ENCODE results near the gene STK32A.
A peak's percentile ranks its signal among the peaks of the same experiment; 100 is the strongest.
"Not testable (repeated sequence)": the region's sequence is repeated elsewhere in the genome, so short reads cannot be mapped to it uniquely, and the experiment has no call there.

The STK32A gene

DNA sequence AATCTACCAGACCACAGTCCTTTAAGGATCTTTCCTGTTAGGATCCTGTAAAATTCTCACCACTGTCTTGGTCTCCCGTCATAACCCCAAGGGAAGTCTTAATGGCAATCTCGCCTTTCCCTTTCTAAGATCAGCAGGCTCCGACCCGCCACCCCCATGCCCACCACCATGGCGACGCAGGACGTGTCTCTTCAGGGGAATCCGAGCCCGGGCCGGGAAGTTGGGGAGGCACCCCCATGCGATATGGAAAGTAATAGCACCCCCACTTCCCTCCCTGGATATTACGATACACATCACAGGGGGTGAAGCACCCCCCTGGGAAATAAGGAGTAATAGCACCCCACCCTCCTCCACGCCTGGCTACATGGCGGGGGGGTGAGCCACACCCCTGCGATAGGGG is 8.3 kb upstream of the STK32A start:
- peaks cover 8% of the 10 kb centered on the region for H3K27me3 Mint-ChIP-seq
- H3K36me3 Mint-ChIP-seq, result no peaks in the 10 kb centered on the region
- H3K4me3 Mint-ChIP-seq, result no peak overlapping the region
- no peaks in the 10 kb centered on the region for H3K9me3 Mint-ChIP-seq (ENCODE audit: low read depth)
- peaks cover 2% of the 10 kb centered on the region for H3K4me1 Mint-ChIP-seq (ENCODE audit: low read depth)
- H3K27ac Mint-ChIP-seq, result no peak overlapping the region

DNA sequence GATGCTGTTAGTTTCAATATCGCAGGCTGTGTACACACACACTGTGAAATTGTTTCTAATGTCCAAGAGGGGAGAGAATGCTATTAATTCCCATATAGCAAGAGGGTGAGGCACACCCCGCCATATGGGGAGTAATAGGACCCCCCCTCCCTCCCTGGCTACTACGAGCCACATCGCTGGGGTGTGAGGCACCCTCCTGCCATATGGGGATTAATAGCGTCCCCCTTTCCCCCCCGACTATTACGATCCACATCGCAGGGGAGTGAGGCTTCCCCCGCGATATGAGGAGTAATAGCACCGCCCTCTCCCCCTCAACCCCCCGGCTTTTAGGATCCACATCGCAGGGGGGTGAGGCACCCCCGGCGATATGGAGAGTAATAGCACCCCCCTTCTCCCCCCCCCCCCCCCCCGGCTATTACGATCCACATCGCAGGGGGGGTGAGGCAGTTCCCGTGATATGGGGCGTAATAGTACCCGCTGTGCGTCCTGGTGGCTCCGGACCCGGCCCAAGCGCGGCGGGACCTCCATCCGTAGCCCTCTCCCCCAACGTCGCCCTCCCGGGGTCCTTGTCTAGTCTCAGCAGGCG is 494 bp upstream of the STK32A start:
- no peaks in the 10 kb centered on the region for H3K36me3 Mint-ChIP-seq
- peaks cover 5% of the 10 kb centered on the region for H3K4me1 Mint-ChIP-seq (ENCODE audit: low read depth)
- H3K4me3 Mint-ChIP-seq, result peak overlapping the region; percentile 64
- no peak overlapping the region for H3K27ac Mint-ChIP-seq
- H3K9me3 Mint-ChIP-seq (ENCODE audit: low read depth), result no peaks in the 10 kb centered on the region
- peaks cover 42% of the 10 kb centered on the region for H3K27me3 Mint-ChIP-seq

DNA sequence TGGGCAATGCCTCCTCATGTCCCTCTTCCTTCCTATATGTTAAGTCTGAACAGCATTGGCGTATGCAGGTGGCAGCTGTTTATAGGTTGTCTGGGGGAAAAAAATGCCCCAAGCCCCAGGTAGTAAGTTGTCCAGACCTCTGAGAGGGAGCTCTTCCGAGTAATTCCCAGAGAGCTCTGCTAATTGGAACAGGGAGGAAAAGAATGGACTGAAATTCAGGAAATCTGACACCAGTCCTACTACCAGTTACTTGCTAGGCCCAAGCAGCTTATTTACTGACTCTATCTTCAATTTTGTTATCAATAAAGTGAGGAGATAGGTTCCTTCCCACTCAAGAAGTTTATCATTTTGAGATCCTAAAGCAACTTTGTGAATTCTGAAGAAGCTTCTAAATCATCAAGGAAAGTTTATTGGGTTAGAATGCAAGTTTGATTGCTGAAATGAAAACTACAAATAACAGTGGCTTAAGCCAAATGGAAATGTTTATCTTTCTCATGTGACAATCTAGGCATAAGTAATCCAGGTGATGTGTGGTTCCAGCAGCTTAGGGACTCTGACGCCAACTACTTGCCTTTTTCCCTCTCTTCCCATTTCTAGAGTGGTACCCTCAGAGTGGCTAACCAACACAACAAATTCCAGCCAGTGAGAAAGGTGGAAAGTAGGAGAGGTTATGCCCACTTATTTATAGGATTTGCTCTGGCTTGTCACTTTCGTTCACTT is 5.6 kb downstream of the STK32A start:
- Mint-ChIP-seq H3K9me3 (ENCODE audit: low read depth) (no peaks in the 10 kb centered on the region), H3K27me3 (peaks cover 17% of the 10 kb centered on the region)

DNA sequence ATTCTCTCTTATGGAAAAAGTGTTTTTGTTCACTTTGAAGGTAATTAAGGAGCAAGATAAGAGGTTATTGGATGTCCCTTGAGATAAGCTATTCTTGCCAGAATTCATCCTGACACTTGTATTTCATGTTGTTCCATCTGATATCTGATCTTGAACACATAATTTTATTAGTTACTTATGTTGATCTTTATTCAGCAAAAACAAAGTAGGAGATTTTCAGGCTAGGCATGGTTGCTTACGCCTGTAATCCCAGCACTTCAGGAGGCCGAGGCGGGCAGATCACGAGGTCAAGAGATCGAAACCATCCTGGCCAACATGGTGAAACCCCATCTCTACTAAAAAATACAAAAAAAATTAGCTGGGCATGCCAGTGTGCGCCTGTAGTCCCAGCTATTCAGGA is 8.4 kb downstream of the STK32A start:
- not testable (repeated sequence) for H3K4me3 Mint-ChIP-seq; H3K27me3 Mint-ChIP-seq; H3K9me3 Mint-ChIP-seq (ENCODE audit: low read depth); H3K4me1 Mint-ChIP-seq (ENCODE audit: low read depth); H3K27ac Mint-ChIP-seq; H3K36me3 Mint-ChIP-seq

More for the DNA sequence above, 5.6 kb downstream of the STK32A start:
- H3K4me3 Mint-ChIP-seq, result no peak overlapping the region
- no peaks in the 10 kb centered on the region for H3K36me3 Mint-ChIP-seq
- H3K27ac Mint-ChIP-seq, result no peak overlapping the region
- no peaks in the 10 kb centered on the region for H3K4me1 Mint-ChIP-seq (ENCODE audit: low read depth)

DNA sequence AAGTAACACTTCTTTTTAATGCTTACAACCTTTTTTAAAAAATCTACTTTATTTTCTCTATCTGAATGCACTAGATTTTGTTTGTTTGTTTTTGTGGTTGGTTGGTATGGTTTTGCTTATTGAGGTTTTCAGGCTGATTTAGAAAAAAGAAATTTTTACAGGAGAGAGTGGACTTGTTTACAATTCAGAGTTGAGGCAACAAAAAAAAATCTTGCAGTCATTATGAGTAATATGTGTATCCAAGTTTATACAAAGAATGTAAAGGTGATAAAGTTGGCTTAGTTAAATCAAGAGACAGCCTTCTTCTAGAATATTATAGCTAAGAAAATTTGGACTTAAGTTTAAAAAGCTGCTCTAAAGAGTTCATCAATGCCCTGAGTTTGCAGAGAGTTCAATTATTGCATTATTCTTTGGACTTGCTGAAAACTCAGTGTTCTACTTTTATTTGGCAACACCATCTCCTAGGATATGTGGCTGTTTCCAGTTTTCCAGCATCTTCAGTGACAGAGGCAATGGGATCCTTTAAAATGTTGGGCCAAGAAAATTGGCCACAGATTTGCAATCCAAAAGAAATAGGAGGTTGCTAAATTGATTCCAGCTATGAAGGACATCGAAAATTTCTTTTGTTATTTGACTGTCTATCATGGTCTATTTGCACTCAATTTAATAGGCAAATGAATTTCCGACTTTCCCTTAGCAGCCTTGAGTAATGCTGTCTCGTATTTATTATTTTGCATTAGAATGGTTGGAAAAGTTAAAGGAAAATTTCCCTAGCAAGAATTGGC is 10.7 kb downstream of the STK32A start:
- H3K4me3 Mint-ChIP-seq, result no peak overlapping the region
- H3K9me3 Mint-ChIP-seq (ENCODE audit: low read depth), result no peaks in the 10 kb centered on the region
- H3K4me1 Mint-ChIP-seq (ENCODE audit: low read depth), result no peaks in the 10 kb centered on the region
- H3K27ac Mint-ChIP-seq, result no peak overlapping the region
- peaks cover 2% of the 10 kb centered on the region for H3K27me3 Mint-ChIP-seq
- no peaks in the 10 kb centered on the region for H3K36me3 Mint-ChIP-seq

DNA sequence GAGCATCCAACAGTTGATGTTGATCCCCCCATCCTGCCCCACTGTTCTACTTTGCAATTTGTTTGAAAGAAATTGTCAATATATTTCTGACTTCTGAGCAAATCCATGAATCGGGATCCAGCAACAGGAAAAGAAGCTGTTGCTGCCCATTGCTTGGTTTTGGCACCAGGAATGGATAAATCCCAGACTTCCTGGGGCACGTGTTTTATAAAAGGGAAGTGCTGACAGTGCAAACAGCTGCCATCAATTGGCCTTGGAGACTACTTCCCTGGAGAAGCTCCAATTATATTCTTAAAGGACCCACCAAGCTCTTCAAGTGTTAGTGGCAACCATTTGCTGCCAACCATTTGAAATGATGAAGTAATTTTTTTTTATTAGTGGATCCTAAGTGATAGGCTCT is 13.7 kb downstream of the STK32A start:
- H3K4me1 Mint-ChIP-seq (ENCODE audit: low read depth), result no peaks in the 10 kb centered on the region
- no peaks in the 10 kb centered on the region for H3K9me3 Mint-ChIP-seq (ENCODE audit: low read depth)
- peaks cover 2% of the 10 kb centered on the region for H3K27me3 Mint-ChIP-seq
- no peak overlapping the region for H3K27ac Mint-ChIP-seq
- H3K36me3 Mint-ChIP-seq, result no peaks in the 10 kb centered on the region
- no peak overlapping the region for H3K4me3 Mint-ChIP-seq

DNA sequence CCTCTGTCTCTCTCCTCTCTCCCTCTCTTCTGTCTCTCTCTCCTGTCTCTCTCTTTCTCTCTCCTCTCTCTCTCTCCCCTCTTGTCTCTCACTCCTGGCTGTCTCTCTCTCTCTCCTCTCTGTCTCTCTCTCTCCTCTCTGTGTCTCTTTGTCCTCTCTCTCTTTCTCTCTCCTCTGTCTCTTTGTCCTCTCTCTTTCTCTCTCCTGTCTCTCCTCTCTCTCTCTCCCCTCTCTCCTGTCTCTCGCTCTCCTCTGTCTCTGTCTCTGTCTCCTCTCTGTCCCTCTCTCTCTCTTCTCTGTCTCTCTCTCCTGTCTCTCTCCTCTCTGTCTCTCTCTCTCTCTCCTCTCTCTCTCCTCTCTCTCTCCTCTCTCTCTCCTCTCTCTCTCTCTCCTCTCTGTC is 25.0 kb downstream of the STK32A start:
- Mint-ChIP-seq H3K4me1 (ENCODE audit: low read depth) (no peaks in the 10 kb centered on the region), H3K36me3 (no peaks in the 10 kb centered on the region), H3K4me3 (no peak overlapping the region), H3K9me3 (ENCODE audit: low read depth) (peaks cover 13% of the 10 kb centered on the region), H3K27me3 (peaks cover 9% of the 10 kb centered on the region), H3K27ac (no peak overlapping the region)

DNA sequence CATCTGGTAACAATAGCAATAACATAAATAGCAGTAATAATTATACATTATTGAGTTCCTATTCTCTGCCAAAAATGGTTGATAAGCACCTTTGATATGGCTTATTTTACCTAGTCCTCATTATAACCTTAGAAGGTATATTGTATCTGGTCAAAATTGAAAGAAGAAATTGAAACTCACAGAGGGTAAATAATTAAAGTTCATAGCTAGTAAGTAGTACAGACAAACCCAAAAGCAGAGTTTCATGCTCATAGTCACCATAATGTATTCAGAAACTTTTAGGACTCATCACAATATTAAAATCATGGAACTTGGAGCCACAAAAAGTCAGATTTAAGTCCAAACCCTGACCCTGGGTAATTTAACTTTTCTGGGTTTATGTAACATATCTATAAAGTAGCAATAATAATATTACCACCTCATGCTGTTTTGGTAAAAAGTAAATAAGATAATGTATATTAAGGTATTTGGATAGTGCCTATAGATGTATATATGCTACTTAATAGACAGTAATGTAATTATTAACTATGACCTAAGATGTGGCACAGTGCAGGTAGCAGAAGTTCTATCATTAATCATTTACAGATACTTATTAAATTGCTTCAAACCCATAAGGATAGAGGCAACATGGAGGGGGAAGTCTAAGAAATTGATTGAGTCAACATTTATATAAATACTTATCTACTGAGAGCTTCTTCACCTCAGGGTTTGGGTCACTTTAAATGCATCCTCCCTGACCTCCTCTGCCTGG is 32.4 kb downstream of the STK32A start:
- Mint-ChIP-seq H3K27me3 (peaks cover 3% of the 10 kb centered on the region), H3K36me3 (no peaks in the 10 kb centered on the region), H3K4me1 (ENCODE audit: low read depth) (no peaks in the 10 kb centered on the region), H3K9me3 (ENCODE audit: low read depth) (peaks cover 13% of the 10 kb centered on the region), H3K4me3 (no peak overlapping the region), H3K27ac (no peak overlapping the region)

DNA sequence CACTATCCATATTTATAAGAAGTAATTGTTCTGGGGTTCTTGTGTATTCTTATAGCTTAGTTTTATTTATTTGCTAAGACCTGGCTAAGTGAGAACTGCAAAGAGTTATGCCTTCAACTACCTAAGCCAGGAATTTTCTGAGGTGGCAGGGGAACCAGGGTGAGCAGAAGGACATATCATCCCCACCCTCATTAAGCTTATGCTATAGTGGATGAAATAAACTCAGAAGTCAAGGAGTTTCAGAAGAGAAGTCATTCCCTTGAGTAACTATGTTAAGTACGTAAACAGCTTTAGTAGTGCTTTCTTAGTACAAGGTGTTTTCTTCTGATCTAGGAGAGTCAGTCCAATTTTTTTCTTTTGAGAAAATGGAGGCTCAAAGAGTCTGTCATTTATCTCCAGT is 41.7 kb downstream of the STK32A start:
- Mint-ChIP-seq H3K27ac (no peak overlapping the region), H3K4me3 (no peak overlapping the region), H3K27me3 (peaks cover 8% of the 10 kb centered on the region), H3K36me3 (peaks cover 3% of the 10 kb centered on the region), H3K9me3 (ENCODE audit: low read depth) (peaks cover 3% of the 10 kb centered on the region), H3K4me1 (ENCODE audit: low read depth) (no peaks in the 10 kb centered on the region)

DNA sequence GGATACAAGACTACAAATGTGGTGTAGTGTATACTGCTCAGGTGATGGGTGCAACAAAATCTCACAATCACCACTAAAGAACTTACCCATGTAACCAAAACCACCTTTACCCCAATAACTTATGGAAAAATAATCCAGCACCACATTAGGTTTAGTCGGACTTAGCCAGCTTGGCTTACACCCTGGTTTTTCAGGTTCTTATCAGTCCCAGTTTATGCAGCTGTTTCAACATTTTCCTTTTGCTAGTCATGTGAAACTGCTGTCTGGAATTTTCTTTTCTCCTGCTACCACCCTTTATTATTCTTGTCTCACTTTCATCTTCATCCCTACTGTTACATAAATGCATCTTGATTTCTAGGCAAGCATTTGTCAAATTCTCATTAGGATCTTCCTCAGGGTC is 51.5 kb downstream of the STK32A start:
- Mint-ChIP-seq H3K4me1 (ENCODE audit: low read depth) (no peaks in the 10 kb centered on the region), H3K36me3 (no peaks in the 10 kb centered on the region), H3K27me3 (no peaks in the 10 kb centered on the region), H3K9me3 (ENCODE audit: low read depth) (peaks cover 28% of the 10 kb centered on the region), H3K27ac (no peak overlapping the region), H3K4me3 (no peak overlapping the region)

DNA sequence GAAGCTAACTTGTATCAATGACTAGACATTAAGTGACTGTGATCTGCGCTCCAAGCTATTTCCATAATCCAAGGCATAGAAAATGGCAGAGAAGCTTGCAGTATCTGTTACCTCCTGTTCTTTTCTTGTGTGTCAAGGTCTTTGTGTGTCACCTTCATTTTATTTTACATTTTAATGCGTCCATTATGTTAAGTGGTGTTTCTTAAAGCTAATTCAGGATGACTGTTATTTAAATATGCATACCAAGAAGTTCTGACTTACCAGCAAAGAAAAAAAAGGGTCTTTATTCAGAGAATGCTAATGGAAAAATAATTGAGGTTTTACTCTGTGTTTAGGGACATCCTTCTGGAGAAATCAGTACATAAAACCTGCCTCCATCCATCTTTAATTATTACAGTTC is 52.3 kb downstream of the STK32A start:
- no peak overlapping the region for H3K27ac Mint-ChIP-seq
- H3K27me3 Mint-ChIP-seq, result no peaks in the 10 kb centered on the region
- H3K4me1 Mint-ChIP-seq (ENCODE audit: low read depth), result no peaks in the 10 kb centered on the region
- H3K9me3 Mint-ChIP-seq (ENCODE audit: low read depth), result peaks cover 29% of the 10 kb centered on the region
- H3K36me3 Mint-ChIP-seq, result no peaks in the 10 kb centered on the region
- H3K4me3 Mint-ChIP-seq, result no peak overlapping the region

DNA sequence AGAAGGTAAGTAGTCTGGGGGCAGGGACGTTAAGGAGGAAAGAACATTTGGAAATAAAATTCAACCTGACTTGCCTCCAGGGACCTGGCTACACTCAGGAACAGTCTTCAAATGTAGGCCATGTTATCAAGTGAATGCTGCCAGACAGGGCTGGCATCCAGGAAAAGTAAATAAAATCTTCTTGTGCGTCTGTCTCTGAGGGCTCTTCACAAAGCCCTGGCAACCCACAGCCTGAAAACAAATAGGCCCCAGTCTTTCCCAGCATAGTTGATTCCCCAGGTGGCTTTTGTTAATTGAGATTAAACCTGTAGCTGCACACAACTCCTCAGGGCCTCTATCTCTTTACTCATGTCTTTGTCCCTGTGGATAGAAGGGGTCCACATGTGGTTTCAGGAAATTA is 55.4 kb downstream of the STK32A start:
- Mint-ChIP-seq H3K27me3 (no peaks in the 10 kb centered on the region), H3K4me1 (ENCODE audit: low read depth) (no peaks in the 10 kb centered on the region), H3K4me3 (no peak overlapping the region), H3K36me3 (no peaks in the 10 kb centered on the region), H3K9me3 (ENCODE audit: low read depth) (peaks cover 11% of the 10 kb centered on the region), H3K27ac (no peak overlapping the region)

DNA sequence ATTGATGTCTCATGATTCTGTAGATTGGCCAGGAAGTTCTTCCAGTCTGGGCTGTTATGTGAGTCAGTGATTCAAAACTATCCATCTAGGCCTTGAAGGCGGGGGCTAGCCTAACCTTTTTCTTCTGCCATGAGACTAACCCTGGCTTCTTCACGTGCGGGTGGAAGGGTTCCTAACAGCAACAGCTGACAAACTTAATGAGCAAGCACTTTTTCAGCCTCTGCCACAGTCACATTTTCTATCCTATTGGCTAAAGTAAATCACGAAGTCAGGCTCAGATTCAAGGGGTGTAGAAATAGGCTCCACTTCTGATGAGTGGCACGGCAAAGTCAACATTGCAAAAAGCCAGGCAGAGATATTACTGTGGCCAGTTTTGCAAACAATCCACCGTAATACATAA is 68.4 kb downstream of the STK32A start:
- Mint-ChIP-seq H3K4me1 (ENCODE audit: low read depth) (no peaks in the 10 kb centered on the region), H3K27ac (no peak overlapping the region), H3K27me3 (peaks cover 2% of the 10 kb centered on the region), H3K36me3 (no peaks in the 10 kb centered on the region), H3K4me3 (no peak overlapping the region), H3K9me3 (ENCODE audit: low read depth) (peaks cover 6% of the 10 kb centered on the region)

DNA sequence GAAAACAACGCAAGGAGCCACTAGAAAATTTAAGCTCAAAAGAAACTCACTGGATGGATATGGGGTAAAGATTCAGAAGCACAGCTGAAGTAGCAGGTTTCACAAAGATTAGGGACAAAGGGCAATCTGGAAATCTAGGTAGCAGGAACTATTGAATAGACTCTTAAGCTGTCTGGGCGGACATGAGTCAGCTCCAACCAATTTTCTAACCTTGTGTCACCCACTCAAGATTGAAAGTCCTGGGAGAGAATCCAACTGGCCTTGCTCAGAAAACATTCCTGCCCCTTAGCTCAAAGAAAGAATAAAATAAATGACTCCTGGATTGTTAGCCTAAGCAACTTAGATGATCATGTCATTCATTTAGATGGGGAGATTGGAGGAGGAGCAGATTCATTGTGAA is 69.2 kb downstream of the STK32A start:
- H3K27me3 Mint-ChIP-seq, result peaks cover 2% of the 10 kb centered on the region
- no peaks in the 10 kb centered on the region for H3K4me1 Mint-ChIP-seq (ENCODE audit: low read depth)
- no peaks in the 10 kb centered on the region for H3K36me3 Mint-ChIP-seq
- H3K9me3 Mint-ChIP-seq (ENCODE audit: low read depth), result peaks cover 6% of the 10 kb centered on the region
- no peak overlapping the region for H3K4me3 Mint-ChIP-seq
- H3K27ac Mint-ChIP-seq, result no peak overlapping the region

DNA sequence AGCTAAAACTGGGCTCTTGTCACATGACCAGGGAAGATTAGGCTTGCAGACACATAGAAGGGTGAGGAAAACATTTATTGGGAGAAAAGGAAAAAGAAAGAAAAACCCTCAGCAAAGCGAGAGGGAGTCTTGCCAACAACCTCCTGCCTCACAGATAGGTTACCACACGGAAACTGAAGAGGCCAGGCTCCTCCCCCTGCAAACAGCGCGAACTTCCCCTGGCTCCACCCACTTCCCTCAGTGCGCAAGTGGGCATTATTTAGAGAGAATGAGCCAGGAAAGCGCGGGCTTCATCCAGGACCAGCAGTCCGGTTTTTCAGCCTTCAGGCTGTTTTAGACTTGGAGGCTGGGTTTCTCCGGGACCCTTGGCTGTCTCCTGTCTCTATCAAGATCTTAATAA is 70.3 kb downstream of the STK32A start:
- Mint-ChIP-seq H3K9me3 (ENCODE audit: low read depth) (peaks cover 6% of the 10 kb centered on the region), H3K36me3 (no peaks in the 10 kb centered on the region), H3K4me1 (ENCODE audit: low read depth) (no peaks in the 10 kb centered on the region), H3K27me3 (peaks cover 2% of the 10 kb centered on the region), H3K4me3 (no peak overlapping the region), H3K27ac (no peak overlapping the region)

Measured in activated naive CD8-positive, alpha-beta T cell (primary cell).